ENCODE data around the gene GJC2.

The GJC2 gene

DNA sequence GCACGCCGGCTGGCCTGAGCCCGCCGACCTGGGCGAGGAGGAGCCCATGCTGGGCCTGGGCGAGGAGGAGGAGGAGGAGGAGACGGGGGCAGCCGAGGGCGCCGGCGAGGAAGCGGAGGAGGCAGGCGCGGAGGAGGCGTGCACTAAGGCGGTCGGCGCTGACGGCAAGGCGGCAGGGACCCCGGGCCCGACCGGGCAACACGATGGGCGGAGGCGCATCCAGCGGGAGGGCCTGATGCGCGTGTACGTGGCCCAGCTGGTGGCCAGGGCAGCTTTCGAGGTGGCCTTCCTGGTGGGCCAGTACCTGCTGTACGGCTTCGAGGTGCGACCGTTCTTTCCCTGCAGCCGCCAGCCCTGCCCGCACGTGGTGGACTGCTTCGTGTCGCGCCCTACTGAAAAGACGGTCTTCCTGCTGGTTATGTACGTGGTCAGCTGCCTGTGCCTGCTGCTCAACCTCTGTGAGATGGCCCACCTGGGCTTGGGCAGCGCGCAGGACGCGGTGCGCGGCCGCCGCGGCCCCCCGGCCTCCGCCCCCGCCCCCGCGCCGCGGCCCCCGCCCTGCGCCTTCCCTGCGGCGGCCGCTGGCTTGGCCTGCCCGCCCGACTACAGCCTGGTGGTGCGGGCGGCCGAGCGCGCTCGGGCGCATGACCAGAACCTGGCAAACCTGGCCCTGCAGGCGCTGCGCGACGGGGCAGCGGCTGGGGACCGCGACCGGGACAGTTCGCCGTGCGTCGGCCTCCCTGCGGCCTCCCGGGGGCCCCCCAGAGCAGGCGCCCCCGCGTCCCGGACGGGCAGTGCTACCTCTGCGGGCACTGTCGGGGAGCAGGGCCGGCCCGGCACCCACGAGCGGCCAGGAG is 8.6 kb downstream of the GJC2 start:
- DNase-seq = no peak

DNA sequence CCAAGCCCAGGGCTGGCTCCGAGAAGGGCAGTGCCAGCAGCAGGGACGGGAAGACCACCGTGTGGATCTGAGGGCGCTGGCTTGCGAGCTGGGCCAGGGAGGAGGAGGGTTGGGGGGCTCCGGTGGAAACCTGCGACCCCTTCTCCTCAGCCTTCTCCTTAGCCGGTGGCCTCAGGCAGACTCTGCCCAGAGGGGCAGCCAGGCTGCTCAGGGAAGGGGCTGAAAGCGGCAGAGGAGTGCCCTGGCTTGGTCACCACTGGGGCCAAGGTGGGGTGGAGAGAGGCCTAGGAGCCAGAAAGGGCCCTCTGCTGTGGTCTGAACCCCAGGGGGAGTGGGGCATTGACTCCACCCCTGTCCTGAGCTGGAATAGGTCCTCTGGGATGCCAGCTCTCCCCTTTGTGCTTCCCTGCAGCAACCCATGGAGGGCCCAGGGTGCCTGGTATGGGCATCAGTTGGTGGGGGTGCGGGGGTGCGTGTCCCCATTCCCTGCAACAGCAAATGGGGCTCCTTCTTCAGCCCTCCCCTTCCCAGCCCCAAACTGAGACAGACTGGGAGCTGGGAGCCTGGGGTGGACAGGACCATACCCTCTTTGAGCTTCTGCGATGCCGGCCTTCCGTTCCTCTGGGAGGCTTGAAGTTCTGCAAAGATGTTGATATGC is 9.4 kb downstream of the GJC2 start:
- DNase-seq = no peak

DNA sequence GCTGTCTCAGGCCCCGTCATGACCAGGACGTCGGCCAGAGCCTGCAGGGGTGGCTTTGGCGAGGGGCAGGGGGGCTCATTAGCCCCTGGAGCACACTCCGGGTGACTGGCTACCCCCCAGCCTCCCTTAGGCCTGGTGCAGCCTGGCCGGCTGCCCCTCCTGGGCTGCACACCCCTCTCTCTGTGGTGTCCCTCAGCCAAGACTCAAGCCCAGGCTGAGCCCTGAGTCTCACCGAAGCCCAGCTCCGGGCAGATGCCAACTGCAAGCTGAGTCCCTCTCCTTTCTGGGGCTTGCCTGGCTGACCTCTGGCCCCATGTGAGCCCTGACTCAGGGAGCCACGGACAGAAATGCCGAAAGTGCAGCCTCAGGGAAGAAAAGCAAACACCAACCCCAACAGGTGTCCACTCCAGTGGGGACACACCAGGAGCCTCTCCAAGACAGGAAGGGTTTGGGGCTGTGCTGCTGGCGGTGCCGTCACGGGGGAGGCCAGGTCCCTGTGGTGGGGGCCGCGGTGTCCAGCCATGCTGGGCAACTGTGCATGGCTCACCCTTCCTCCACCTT is 10.6 kb downstream of the GJC2 start:
- DNase-seq = no peak

DNA sequence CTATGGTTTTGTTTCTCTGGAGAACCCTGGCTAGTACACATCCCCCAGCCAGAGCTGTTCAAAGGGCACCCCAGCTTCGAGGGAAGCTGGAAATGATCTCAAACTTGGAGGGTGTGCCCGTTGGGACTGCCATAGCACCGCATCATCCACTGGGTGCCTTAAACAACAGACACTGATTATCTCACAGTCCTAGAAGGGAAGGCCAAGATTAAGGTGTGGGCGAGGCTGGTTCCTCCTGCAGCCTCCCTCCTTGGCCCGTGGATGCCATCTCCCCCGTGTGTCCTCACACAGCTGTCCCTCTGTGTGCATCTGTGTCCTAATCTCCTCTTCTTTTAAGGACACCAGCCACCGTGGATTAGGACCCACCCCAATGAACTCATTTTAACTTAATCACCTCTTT is 11.6 kb downstream of the GJC2 start:
- DNase-seq = peak; percentile 68

DNA sequence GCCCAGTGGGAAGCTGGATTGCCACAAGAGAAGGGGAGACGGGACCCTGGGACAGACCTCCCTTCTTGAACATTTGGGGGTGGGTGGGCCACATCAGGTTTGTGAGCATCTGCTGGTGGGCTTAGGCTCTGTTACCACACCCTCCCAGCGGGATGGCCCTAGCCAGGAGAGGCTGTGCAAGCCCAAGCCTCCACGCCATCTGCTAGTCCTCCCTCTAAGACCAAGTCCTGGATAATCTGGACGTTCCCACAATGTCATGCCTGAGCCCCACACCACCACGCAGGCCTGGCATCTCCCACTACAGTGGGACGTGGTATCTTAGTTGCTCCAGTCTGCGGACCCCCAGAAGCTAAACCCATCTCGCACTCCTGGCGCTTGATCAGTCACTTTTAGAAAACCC is 12.1 kb downstream of the GJC2 start:
- DNase-seq = no peak

DNA sequence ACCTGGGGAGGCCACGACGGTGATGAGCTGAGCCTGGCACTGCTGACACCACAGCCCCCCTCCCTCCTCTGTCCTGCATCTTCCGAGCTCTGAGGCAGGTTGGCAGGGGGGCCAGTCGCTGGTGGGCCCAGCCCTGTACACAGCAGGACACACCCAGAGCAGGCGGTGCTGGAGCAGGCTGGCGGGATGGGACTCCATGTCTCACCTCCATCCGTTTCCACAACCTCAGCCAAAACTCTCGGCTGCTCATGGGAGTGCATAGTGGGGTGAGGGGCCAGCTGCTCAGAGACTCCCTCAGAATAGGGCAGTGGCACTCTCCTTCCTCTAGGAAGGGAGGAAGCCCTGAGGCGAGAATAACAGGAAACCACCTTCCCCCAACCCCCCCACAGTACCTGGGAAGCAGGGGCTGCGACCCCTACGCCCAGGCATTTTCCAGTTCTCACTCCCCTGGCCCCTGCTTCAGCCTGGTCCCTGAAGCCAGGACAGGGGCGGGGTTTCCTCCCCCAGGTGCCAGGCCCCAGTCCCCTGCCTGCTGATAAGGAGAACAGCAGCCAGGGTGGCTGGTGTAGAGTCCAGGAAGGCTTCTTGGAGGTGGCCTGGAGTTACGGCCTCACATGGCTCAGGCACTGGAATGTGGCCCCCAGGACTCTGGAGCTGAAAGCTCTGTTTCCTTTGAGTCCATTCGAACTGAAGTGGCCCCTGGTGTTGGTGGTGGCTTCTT is 12.7 kb downstream of the GJC2 start:
- peak; percentile 55 for DNase-seq

DNA sequence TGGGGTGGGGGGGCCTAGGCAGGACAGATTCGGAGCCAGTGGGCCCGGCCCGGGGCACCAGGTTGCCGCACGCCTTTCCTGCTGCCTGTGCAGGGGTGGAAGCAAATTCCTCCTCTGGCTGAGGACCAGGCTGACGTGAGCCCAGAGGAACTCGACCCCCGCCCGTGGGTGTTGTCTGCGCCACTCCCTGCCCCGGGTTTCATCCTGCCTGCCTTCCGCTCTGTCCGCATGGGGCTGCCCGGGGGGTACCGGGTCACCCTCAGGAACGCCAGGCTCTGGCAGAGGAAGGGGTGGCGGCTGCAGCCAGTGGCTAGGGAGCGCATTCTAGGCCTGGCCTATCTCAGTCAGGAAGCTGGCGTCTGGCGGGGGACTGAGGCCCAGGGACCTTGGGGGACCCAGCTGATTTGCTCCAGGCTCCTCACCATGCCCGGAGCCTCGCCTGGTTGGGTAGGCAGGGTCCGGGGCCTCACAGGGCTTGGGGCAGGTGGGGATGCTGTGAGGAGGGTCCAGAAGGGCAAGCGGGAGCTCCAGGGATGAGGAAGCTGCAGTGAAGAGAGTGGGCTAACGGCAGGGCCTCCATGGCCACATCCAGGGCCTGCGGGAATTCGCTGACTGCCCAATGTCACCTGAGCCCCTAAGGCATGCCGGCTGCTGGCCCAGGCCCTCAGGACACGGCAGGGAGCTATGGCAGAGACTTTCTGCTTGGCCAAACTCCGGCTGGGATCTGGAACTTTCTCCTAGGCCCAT is 13.4 kb downstream of the GJC2 start:
- DNase-seq = no peak

DNA sequence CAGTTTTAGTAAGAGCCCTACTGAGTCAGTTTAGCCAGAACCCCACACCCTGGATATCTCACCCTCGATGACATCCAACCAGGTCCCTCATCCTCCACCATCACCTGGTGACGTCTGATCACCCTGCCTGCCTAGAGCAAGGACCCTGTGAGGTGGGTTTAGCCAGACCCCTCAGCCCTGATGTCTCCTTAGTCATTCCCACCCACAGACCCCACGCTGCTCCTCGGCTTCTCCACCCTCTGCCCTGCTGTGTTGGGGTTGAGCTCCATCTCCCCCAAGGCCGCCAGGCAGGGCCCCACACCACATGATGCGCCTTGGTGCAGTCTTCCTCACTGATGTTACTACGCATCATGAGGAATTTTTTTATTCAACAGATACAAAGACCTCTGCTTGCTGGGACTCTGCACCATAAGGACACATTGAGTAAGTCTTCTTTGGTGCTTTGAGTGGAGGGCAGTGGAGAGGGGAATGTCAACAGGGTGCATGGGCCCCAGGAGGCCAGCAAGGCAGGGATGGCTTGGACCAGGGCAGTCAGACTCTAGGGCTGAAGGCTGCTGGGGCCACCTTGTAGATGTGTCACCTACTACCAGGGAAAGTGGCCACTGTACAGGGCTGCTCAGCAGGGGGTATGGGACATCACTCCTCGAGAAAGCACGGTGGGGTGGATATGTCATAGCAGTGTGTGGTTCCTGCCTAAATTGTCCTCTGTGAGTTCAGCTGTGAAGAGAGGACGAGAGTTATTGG is 14.2 kb downstream of the GJC2 start:
- DNase-seq = no peak

DNA sequence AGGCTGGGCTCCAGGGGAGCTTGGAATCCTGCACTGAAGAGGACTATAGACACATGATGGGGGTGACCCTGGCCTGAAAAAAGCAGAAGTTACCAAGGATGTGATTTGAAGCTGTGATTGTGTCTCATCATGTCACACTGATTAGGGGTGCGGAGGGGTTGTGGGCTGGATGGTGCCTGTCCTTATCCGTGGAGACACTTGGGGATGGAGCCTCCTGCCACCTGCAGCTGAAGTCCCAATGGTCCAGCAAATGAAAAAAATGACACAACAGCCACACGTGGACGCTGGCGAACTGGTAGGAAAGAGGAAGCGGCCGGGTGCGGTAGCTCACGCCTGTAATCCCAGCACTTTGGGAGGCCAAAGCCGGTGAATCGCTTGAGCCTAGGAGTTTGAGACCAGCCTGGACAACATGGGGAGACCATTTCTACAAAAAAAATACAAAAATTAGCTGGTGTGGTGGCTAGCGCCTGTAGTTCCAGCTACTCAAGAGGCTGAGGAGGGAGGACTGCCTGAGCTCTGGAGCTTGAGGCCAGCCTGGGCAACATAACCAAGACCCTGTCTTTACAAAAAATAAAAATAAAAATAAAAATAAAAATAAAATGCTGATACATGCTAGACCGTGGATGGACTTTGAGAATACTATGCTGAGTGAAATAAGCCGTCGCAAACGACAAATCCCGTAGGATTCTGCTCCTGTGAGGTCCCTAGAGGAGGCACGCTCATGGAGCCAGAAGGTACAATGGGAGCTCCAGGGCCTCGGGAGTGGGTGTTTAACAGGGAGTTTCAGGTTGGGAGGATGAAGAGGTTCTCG is 15.0 kb downstream of the GJC2 start:
- DNase-seq = peak; percentile 25

DNA sequence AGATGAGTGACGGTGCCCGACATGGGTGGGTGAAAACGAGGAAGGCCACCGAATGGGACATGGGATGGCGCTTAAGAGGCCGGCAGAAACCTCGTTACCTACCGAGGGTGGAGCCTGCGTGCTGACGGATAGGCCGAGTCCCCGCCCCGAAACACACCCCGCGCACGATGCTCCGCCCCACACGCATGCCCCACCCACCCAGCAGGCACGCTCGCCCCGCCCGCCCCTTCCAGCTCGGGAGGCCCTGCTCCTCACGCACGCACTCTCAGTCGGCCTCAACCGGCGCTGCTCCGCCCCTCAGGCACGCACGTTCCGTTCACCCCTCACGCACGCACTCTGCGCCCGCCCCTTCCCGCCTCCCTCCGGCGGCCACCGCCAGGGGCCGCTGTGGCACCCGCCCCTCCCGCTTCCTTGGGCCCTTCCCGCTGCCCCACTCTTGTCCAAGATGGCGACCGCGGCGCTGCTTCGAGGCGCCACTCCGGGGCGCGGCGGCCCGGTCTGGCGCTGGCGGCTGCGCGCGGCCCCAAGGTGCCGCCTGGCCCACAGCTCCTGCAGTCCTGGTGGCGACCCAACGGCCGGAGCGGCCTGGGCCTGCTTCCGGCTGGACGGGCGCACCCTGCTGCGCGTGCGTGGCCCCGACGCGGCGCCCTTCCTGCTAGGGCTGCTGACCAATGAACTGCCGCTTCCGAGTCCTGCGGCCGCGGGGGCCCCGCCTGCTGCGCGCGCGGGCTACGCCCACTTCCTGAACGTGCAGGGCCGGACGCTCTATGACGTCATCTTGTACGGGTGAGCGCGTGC is 15.8 kb downstream of the GJC2 start, which contains the start of gene IBA57:
Gene IBA57, plus strand, starts transcription at position 433 of the 798 bp plus-strand sequence. Its CDS starts 13 bp downstream, at position 446.
- DNase-seq = peak; percentile 97

DNA sequence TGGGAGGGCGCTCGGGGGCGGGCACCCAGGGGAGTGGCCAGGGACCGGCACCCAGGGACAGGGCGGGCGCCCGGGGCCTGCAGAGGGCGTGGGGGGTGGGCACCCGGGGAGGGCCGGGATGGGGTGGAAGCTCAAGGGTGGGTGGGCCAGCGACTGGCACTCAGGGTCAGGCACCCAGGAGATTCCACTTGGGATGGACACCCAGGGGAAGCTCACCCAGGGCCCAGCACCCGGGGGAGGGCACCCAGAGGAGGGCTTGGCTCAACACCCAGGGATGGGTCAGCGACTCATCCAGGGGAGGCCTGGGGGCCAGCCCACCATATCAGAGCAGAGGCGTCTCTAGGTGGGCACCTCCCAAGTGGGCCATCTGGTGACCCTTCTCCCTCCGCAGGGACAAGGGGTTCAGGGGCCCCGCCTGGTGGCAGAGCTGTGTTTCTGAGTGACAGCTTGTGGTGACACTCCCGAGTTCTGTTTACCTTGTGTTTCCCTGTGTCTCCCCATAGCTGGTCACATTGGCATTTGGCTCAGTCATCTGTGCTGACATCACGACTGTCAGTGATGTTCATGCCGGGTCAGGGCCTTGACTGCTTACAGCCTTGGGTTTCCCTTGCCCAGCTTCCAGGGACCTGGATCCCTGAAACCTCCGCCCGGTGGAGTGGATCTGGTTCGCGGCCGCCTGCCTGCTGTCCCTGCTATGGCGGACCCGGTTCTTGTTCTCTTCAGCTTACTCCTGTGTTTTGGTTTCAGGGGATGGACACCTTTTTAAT is 16.6 kb downstream of the GJC2 start:
- DNase-seq = peak; percentile 84

DNA sequence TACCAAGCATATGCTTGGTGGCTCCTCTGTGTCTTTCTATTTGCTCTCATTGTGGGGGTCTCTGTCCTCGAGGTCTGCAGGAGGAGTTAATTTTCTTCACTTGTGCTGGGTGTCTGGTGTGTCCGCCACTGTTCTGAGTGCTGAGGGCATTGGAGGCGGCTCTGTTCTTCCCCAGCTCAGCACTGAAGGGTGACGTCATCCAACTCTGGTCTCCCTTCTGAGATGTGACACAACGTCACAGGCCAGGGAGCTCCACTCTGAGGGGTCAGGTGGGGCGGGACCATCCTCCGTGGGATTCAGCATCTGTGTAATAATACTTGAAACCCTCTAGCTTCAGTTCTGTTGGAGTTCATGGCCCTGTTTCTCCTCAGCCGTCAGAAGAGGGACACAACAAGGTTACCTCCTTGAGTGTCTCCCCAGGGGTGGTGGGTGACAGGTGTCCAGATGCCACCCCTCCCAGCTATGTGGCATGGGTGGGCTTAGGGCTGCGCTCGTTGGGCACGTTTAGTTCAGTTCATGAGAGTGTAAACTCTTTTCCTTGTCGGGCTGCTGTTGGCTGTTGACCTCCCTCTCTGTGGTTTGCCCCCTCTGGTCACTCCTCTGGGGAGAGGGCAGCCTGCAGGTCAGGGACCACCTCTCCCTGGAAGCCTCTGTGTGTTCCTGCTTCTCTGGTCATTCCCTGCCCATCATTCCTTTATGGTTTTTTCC is 19.0 kb downstream of the GJC2 start:
- no peak for DNase-seq

DNA sequence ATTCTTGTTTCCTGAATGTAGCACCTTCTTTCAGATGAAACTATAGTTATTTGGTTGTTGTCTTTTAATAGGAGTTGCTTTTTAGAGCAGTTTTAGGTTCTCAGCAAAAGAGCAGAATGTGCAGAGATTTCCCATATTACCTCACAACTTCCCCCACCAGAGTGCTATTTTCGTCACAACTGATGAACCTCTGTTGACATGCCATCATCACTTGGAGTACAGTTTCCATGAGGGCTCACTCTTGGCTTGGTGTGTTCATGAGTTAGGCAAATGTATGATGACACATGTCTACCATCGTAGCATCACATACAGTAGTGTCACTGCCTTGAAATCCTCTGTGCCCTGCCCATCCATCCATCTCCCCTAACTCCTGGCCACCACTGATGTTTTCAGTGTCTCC is 19.6 kb downstream of the GJC2 start:
- DNase-seq = no peak

DNA sequence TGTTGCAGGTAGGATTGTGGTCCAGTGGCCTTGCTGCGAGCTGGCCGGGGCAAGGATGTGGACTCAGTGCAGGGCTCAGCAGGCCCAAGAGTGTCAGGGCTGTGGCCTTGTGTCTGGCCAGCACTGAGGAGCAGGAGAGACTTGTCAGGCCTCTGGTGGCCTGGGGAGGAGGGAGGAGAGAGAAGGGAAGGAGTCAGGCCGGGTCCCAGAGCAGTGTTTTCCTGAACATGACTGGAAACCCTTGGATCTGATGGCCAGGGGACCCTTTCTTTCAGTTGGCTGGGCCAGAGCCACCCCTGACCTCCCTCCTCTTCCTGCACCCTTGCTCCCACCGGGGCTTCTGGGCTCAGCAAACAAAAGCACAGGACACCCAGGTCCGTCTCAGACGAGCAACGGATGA is 20.9 kb downstream of the GJC2 start:
- no peak for DNase-seq

DNA sequence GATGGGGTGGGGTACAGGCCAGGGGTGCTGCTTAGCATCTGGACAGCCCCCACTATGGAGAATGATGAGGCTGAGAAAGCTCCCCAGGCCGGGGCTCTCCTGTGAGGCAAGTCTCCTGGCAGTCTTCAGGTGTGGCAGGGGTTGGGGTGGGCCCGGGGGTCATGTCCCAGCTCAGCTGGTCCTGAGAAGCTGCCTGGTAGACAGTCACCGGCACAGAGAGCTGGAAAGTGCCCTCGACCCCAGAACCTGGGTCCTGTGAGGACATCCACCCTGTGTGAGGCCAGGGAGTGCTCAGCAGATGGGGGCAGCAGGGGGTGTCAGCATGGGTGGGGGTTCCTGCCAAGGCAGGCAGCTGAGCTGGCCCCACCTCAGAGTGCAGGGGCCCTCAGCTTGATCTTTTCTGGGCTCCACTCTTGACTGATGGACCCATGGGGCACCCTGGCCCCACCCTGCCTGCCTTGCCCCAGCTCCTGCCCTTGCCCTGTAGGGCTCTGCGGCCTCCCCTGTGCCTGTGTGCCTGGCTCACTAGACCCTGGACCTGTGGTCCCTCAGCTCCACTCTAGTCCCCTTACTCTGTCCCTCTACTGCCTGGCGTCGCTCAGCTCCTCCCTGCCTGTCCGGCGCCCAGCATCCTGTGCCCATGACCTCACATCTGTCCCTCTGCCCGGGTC is 21.6 kb downstream of the GJC2 start:
- DNase-seq = no peak

DNA sequence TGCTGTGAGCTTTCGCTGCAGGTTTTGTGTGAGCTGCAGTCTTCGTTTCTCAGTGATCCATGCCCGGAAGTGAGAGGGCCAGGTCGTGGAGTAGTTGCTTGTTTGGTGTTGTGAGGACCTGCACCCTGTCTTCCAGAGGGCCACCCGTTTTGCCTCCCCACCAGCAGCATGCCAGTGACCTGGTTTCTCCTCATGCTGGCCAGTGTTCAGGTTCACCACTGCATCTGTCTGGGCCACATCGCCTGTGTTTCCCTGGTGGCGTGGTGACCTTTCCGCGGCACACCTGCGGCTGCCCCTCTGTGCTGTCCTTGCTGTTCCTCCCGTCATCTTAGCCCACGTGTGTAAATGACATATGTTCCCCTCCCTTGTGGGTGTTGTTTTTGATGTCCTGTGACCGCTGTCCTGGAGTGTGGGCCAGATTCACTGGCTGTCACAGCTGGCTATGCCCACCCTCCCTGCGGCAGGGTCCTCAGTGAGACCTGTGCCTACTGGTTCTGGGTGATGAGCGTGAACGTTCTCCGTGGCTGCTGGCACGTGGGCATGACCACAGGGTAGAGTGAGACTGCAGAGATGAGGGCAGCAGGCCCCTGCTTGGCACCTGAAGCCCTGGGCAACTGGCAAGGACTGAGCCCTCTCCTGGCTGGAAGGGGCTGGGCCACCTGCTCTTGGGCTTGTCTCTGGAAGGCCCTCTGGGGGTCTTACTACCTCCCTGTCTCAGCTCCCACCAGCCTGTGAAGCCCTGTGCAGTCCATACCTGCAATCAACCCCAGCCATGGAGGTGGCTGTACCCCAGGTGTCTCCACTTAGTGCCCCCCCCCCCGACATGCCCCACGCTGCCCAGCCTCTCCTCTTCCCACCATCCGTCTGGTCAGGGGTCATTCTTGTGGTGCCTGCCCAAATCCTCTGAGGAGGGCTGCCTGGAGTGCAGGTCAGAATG is 23.1 kb downstream of the GJC2 start:
- no peak for DNase-seq

All from hematopoietic multipotent progenitor cell treated with erythropoietin and hydrocortisone succinate and interleukin-3 and kit ligand, for 8 days (in vitro differentiated cells).